A549 (cell line): ENCODE measurements around the gene BOD1L1. TPM values are rescaled to one million over a fixed set of nuclear protein-coding genes. Genes with fewer than 3 reads are reported as not detected.

Experiments used
- ATAC-seq, 2 experiments: fragments of 200-7000 bp in 1 of 2; fragments of >200 bp in 1 of 2; cut with Nextera tagmentation in 1 of 2; cut with Tn5 transposase in 1 of 2; 3 replicates each; pipeline versions ENCODE4 v1.8.0 to v1.9.1; 2018 to 2020; ENCODE audit warnings: mild to moderate bottlenecking in 1 of 2, moderate library complexity in 1 of 2
- CTCF ChIA-PET: fragments of 300-600 bp; sonication (Branson Sonifier 250); formaldehyde crosslinking; extraction: SDS; loops from one replicate; lab custom pipeline; 2021; ENCODE audit warnings: antibody characterized with exemption, inconsistent platforms; lab: Yijun Ruan, JAX
- POLR2A ChIA-PET: fragments of 350-600 bp; formaldehyde crosslinking; extraction: SDS; loops from one replicate; lab custom pipeline; 2021; ENCODE audit warnings: antibody characterized with exemption, inconsistent platforms; lab: Yijun Ruan, JAX
- DNase-seq, 2 experiments: peaks; one replicate each; pipeline versions ENCODE4 v3.0.0 to v3.0.0-alpha.2; 2011 to 2016; ENCODE audit warnings: low read depth in 1 of 2, low spot score in 1 of 2
- FAIRE-seq: peaks from 2 replicates; lab custom pipeline; 2011; peaks lifted over from hg19 to GRCh38; lab: Jason Lieb, UNC
- H3K27ac ChIP-seq, 2 experiments: fragments of >200 bp; sonication (Bioruptor Twin); formaldehyde crosslinking; 3 replicates each; pipeline ENCODE4 v1.5.1; 2016 to 2017
- H3K4me1 ChIP-seq: fragments of >200 bp; sonication (Bioruptor Twin); formaldehyde crosslinking; 3 replicates; pipeline ENCODE4 v1.6.1; 2016
- H3K4me2 ChIP-seq: fragments of >200 bp; sonication (Bioruptor Twin); formaldehyde crosslinking; 3 replicates; pipeline ENCODE4 v1.6.1; 2016
- H3K4me3 ChIP-seq: fragments of >200 bp; sonication (Bioruptor Twin); formaldehyde crosslinking; 3 replicates; pipeline ENCODE4 v1.5.1; 2016
- H3K9me3 ChIP-seq: fragments of >200 bp; sonication (Bioruptor Twin); formaldehyde crosslinking; 3 replicates; pipeline ENCODE4 v1.6.1; 2016
- CBX8 ChIP-seq: fragments of 200-600 bp; sonication (generic); IDR thresholded peaks from 2 replicates; pipeline ENCODE4 v1.6.1; 2016
- FOSB ChIP-seq: fragments of 250-450 bp; sonication (Bioruptor Pico); IDR thresholded peaks from 2 replicates; pipeline ENCODE4 v1.5.0; 2020; ENCODE audit warnings: mild to moderate bottlenecking, moderate library complexity
- FOXS1 ChIP-seq: fragments of 250-450 bp; sonication (Bioruptor Pico); IDR thresholded peaks from 2 replicates; pipeline ENCODE4 v1.5.0; 2020; ENCODE audit warnings: mild to moderate bottlenecking, moderate library complexity
- HDAC2 ChIP-seq: fragments of 200-600 bp; sonication (generic); IDR thresholded peaks from 2 replicates; pipeline ENCODE4 v1.6.1; 2016
- HOXA7 ChIP-seq: fragments of 250-450 bp; sonication (Bioruptor Pico); IDR thresholded peaks from 2 replicates; pipeline ENCODE4 v1.5.0; 2020; ENCODE audit warnings: mild to moderate bottlenecking, moderate library complexity
- HOXB13 ChIP-seq: fragments of 250-450 bp; sonication (Bioruptor Pico); IDR thresholded peaks from 2 replicates; pipeline ENCODE4 v1.5.0; 2020; ENCODE audit warnings: low read depth, mild to moderate bottlenecking, moderate library complexity
- JUN ChIP-seq, 2 experiments: fragments of >200 bp; sonication (Bioruptor Twin); formaldehyde crosslinking; IDR thresholded peaks; 2 replicates in 1 of 2; 3 replicates in 1 of 2; pipeline ENCODE4 v1.6.1; 2016 to 2017
- JUNB ChIP-seq: fragments of >200 bp; sonication (Bioruptor Twin); formaldehyde crosslinking; IDR thresholded peaks from 2 replicates; pipeline ENCODE4 v1.6.1; 2016
- MYC ChIP-seq: IDR thresholded peaks from 2 replicates; pipeline ENCODE4 v1.6.1; 2012; ENCODE audit warnings: mild to moderate bottlenecking, inconsistent platforms, low read length, improper control_type of control experiment, borderline replicate concordance
- NPAS2 ChIP-seq: fragments of 250-450 bp; sonication (Bioruptor Pico); IDR thresholded peaks from 2 replicates; pipeline ENCODE4 v1.8.0; 2022; ENCODE audit warnings: mild to moderate bottlenecking, moderate library complexity, borderline replicate concordance
- NR3C1 ChIP-seq: fragments of >200 bp; sonication (Bioruptor Twin); formaldehyde crosslinking; IDR thresholded peaks from 3 replicates; pipeline ENCODE4 v1.6.1; 2017
- POLR2A ChIP-seq: IDR thresholded peaks from 2 replicates; pipeline ENCODE4 v1.6.1; 2012; ENCODE audit warnings: mild to moderate bottlenecking, low read length
- RARB ChIP-seq: fragments of 250-450 bp; sonication (Bioruptor Pico); IDR thresholded peaks from 2 replicates; pipeline ENCODE4 v1.8.0; 2021; ENCODE audit warnings: mild to moderate bottlenecking, moderate library complexity
- RCOR1 ChIP-seq: fragments of 150-350 bp; IDR thresholded peaks from 2 replicates; pipeline ENCODE4 v1.6.1; 2014; ENCODE audit warnings: antibody characterized with exemption, low read length, low read depth
- RFX5 ChIP-seq: fragments of 450-650 bp; IDR thresholded peaks from 2 replicates; pipeline ENCODE4 v1.7.1; 2014; ENCODE audit warnings: antibody characterized with exemption, mild to moderate bottlenecking, moderate library complexity
- SREBF2 ChIP-seq: fragments of 450-650 bp; IDR thresholded peaks from 2 replicates; pipeline ENCODE4 v1.6.1; 2014; ENCODE audit warnings: mild to moderate bottlenecking, moderate library complexity
- ZC3H11A ChIP-seq: fragments of 450-650 bp; IDR thresholded peaks from 2 replicates; pipeline ENCODE4 v1.6.1; 2014; ENCODE audit warnings: antibody characterized with exemption, mild to moderate bottlenecking
- WGBS: methylation state at CpG from one replicate; pipeline ENCODE4 v1.1.6; 2017; ENCODE audit errors: missing lambda C conversion rate; 5-methylcytosine and 5-hydroxymethylcytosine counted together
- polyA plus RNA-seq, 4 experiments: library from polyadenylated mRNA; depleted of rRNA in 3 of 4; stranded (reverse); fragments of >200 nt; fragmentation: RNase III in 1 of 4; extraction: RNeasy Plus Mini Kit Qiagen cat#74134 plus additional on column Dnase treatment in 1 of 4; gene quantifications; 2 replicates in 3 of 4; 3 replicates in 1 of 4; pipeline ENCODE4 v1.2.3, GENCODE V29; 2011 to 2017
- TF ChIP-seq, protein P1 (sequence below): fragments of >200 bp; sonication (Bioruptor Twin); formaldehyde crosslinking; IDR thresholded peaks from 3 replicates; pipeline ENCODE4 v1.5.1; 2016

The BOD1L1 gene
- polyA plus RNA-seq, 2 of the 4 experiments (the other 2 are of a cell fraction): 16.4 to 27.7 TPM

DNA sequence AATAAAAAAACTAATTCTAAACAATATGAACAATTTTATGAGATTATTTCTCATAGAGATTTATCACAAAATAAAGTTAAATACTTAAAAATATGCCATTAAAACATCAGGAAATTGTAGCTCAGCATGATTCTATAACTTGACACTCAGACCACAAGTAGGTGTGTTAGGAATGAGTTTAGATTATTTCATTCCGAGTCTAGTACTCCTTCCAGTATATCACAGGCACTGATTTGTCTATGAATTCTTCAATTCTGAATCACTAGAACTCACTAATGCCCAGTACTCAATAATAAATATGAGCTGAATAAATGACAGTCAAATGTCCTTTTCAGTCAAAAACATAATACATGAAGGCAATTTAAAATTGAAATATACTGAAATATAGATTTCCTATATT lies 22.2 kb downstream of the BOD1L1 start:
- 77% methylated on average over 1 of the region's 1 CpG for WGBS
- FAIRE-seq (no peak), ATAC-seq (no peak), DNase-seq (no peak)
- Histone ChIP-seq H3K4me2 (no peak overlapping the region), H3K4me3 (no peak overlapping the region), H3K9me3 (0 out of 3 replicates have a peak, but pooled peaks cover 4% of the 10 kb centered on the region), H3K27ac (no peak overlapping the region), H3K4me1 (no peaks in the 10 kb centered on the region)
- ChIA-PET POLR2A (no interaction called here), CTCF (no interaction called here)
- TF ChIP-seq NR3C1: no peak
- TF ChIP-seq RARB: no peak
- no peak for TF ChIP-seq POLR2A
- no peak for TF ChIP-seq NPAS2 (CRISPR knock-in tag)
- TF ChIP-seq RFX5: no peak
- no peak for TF ChIP-seq JUNB
- TF ChIP-seq MYC: no peak
- TF ChIP-seq HOXB13: no peak
- TF ChIP-seq ZC3H11A: no peak
- TF ChIP-seq SREBF2: no peak
- no peak for TF ChIP-seq HDAC2
- no peak for TF ChIP-seq RCOR1
- TF ChIP-seq FOSB (CRISPR knock-in tag): no peak

DNA sequence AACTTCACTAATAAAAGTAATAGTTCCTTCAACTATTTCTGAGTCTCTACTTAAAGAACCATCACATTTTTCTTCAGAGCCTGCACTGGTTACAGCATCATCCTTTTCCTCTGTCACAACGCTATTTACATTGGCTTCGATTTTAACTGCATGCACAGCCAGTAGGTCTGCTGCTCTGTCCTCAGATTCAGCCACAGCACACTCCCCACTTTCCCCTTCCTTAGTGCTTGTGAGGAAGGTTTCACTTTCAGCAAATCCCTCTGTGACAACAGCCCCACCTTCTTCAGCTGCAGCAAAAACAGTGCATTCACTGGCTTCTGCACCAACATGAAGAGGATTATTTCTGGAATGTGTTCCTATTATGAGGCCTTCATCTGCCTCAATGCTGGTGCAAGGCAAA lies 25.7 kb downstream of the BOD1L1 start:
- CTCF ChIA-PET: no interaction called here
- Histone ChIP-seq H3K4me1 (peaks cover 22% of the 10 kb centered on the region), H3K4me3 (no peak overlapping the region), H3K27ac (no peak overlapping the region), H3K4me2 (no peak overlapping the region), H3K9me3 (0 out of 3 replicates have a peak, but pooled peaks cover 4% of the 10 kb centered on the region)
- POLR2A ChIA-PET: no interaction called here
- no peak for TF ChIP-seq POLR2A
- DNase-seq (no peak), FAIRE-seq (no peak), ATAC-seq (no peak)
- 95% methylated on average over 2 of the region's 2 CpGs for WGBS

DNA sequence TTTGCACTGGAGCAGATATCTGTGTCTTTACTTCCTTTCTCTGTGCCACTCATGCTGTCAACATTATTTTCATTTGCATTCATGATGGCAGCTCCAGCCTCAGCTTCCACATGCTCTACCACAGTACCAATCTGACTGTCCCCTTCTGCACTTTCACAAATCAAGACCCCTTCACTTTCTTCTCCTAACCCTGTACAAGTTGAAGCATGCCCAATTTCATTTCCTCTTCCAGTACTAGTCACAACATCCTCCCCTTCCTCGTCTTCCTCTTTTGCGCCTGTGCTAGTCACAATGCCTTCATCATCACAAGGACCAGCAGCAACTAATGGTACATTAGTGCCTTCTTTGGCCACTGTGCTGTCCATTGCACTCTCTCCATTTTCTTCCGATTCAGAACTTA lies 26.5 kb downstream of the BOD1L1 start:
- WGBS: 97% methylated on average over 3 of the region's 3 CpGs
- no peak overlapping the region for H3K27ac ChIP-seq
- no peak overlapping the region for H3K4me3 ChIP-seq
- no peak overlapping the region for H3K4me2 ChIP-seq
- ChIA-PET POLR2A (no interaction called here), CTCF (no interaction called here)
- 0 out of 3 replicates have a peak, but pooled peaks cover 4% of the 10 kb centered on the region for H3K9me3 ChIP-seq
- ATAC-seq (no peak), DNase-seq (no peak), FAIRE-seq (no peak)
- no peak for TF ChIP-seq FOXS1 (CRISPR knock-in tag)
- TF ChIP-seq CBX8: no peak
- no peak for TF ChIP-seq HOXA7 (CRISPR knock-in tag)
- TF ChIP-seq JUN (IDR thresholded peaks at IDR 0.05): no peak
- peaks cover 30% of the 10 kb centered on the region for H3K4me1 ChIP-seq

DNA sequence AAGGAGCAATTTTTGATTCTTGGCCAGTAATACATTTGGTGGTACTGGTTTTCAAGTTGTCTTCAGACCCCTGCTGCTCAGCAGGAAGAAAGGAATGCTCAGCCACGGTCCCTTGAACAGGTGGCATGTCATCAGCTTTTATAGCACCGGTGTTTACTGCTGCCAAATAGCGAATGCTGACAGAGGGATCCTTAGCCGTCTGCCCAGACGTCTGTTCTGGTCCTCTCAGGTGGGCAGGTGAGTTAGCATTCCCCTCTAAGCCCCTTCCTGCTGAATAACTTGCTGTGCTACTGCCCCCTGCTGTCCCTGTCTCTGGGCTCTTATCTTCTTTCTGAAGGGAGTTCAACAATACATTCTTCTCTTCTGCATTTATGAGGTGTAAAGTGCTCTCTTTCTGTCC lies 28.4 kb downstream of the BOD1L1 start:
- 91% methylated on average over 5 of the region's 5 CpGs for WGBS
- ATAC-seq: no peak

More for the DNA sequence above, 28.4 kb downstream of the BOD1L1 start:
- FAIRE-seq (no peak), DNase-seq (no peak)
- H3K4me2 ChIP-seq: peak overlapping the region; percentile 18; the same call in 1 of the 3 replicates
- CTCF ChIA-PET: no interaction called here
- no peak overlapping the region for H3K4me3 ChIP-seq
- 0 out of 3 replicates have a peak, but pooled peaks cover 4% of the 10 kb centered on the region for H3K9me3 ChIP-seq
- H3K27ac ChIP-seq: peak overlapping the region; percentile 78 to 85; a peak in 4 of 6 replicates
- peaks cover 34% of the 10 kb centered on the region for H3K4me1 ChIP-seq
- TF ChIP-seq, protein P1, sequence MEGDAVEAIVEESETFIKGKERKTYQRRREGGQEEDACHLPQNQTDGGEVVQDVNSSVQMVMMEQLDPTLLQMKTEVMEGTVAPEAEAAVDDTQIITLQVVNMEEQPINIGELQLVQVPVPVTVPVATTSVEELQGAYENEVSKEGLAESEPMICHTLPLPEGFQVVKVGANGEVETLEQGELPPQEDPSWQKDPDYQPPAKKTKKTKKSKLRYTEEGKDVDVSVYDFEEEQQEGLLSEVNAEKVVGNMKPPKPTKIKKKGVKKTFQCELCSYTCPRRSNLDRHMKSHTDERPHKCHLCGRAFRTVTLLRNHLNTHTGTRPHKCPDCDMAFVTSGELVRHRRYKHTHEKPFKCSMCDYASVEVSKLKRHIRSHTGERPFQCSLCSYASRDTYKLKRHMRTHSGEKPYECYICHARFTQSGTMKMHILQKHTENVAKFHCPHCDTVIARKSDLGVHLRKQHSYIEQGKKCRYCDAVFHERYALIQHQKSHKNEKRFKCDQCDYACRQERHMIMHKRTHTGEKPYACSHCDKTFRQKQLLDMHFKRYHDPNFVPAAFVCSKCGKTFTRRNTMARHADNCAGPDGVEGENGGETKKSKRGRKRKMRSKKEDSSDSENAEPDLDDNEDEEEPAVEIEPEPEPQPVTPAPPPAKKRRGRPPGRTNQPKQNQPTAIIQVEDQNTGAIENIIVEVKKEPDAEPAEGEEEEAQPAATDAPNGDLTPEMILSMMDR: peak; percentile 9; the same call in 1 of the 3 replicates
- TF ChIP-seq RARB: no peak
- TF ChIP-seq, all 56 proteins: peak for 1
- POLR2A ChIA-PET: no interaction called here
